ENCODE results near the gene ZSCAN29.
A peak's percentile ranks its signal among the peaks of the same experiment; 100 is the strongest.

- TF ChIP-seq ATF3 (CRISPR knock-in tag; IDR thresholded peaks at IDR 0.05): no peak
- TF ChIP-seq CTCF (CRISPR knock-in tag; IDR thresholded peaks at IDR 0.05): peak; percentile 68
- no peak for TF ChIP-seq POLR2AphosphoS5 (IDR thresholded peaks at IDR 0.05; ENCODE audit: low read depth, low read length)
- no peak for TF ChIP-seq CEBPB (IDR thresholded peaks at IDR 0.05; ENCODE audit: borderline replicate concordance, low read depth, low read length)
- no peak for TF ChIP-seq STAG1 (CRISPR knock-in tag; IDR thresholded peaks at IDR 0.05)
- TF ChIP-seq FOXJ3 (CRISPR knock-in tag; IDR thresholded peaks at IDR 0.05; ENCODE audit: borderline replicate concordance): no peak
- TF ChIP-seq THAP8 (CRISPR knock-in tag; IDR thresholded peaks at IDR 0.05; ENCODE audit: borderline replicate concordance): no peak
- TF ChIP-seq PHF21A (CRISPR knock-in tag; IDR thresholded peaks at IDR 0.05): no peak
- no peak for TF ChIP-seq FOXM1 (CRISPR knock-in tag; IDR thresholded peaks at IDR 0.05)
- no peak for TF ChIP-seq RAD21 (CRISPR knock-in tag; IDR thresholded peaks at IDR 0.05)
- TF ChIP-seq MAFK (conservative IDR thresholded peaks at IDR 0.05 in 1 of 2, IDR thresholded peaks at IDR 0.05 in 1 of 2; ENCODE audit: low read length in 2 of 2): no peak
- no peak for TF ChIP-seq NPAS2 (CRISPR knock-in tag; IDR thresholded peaks at IDR 0.05; ENCODE audit: borderline replicate concordance)
These were observed 5.3 kb upstream of the ZSCAN29 start for GRCh38 chr15:43376017-43376705.

All from HepG2 (cell line).